Hepatocyte (in vitro differentiated cells): ENCODE data around the gene OR52H1. TPM values are rescaled to one million over a fixed set of nuclear protein-coding genes. Genes with fewer than 3 reads are reported as not detected.
A peak's percentile ranks its signal among the peaks of the same experiment; 100 is the strongest.

Source experiments
- DNase-seq: peaks from one replicate; pipeline ENCODE4 v3.0.0-alpha.2; 2016; ENCODE audit warnings: low spot score
- H2AFZ ChIP-seq: fragments of 200-600 bp; sonication (generic); 2 replicates; pipeline ENCODE4 v1.6.0; 2016; ENCODE audit warnings: antibody characterized with exemption, mild to moderate bottlenecking
- H3K27ac ChIP-seq: fragments of 200-600 bp; sonication (generic); 2 replicates; pipeline ENCODE4 v1.5.1; 2016; ENCODE audit warnings: mild to moderate bottlenecking
- H3K27me3 ChIP-seq: fragments of 200-600 bp; sonication (generic); 2 replicates; pipeline ENCODE4 v1.6.1; 2016
- H3K36me3 ChIP-seq: fragments of 200-600 bp; sonication (generic); replicated peaks from 2 replicates; pipeline ENCODE4 v1.5.1; 2016; ENCODE audit warnings: low read depth; ENCODE audit not compliant: insufficient read depth
- H3K4me1 ChIP-seq: fragments of 200-600 bp; sonication (generic); 2 replicates; pipeline ENCODE4 v1.5.1; 2016; ENCODE audit warnings: mild to moderate bottlenecking, moderate library complexity; ENCODE audit not compliant: insufficient read depth
- H3K4me2 ChIP-seq: fragments of 200-600 bp; sonication (generic); 2 replicates; pipeline ENCODE4 v1.6.0; 2016
- H3K4me3 ChIP-seq: fragments of 200-600 bp; sonication (generic); 2 replicates; pipeline ENCODE4 v1.5.1; 2016; ENCODE audit warnings: mild to moderate bottlenecking
- H3K79me2 ChIP-seq: fragments of 200-600 bp; sonication (generic); 2 replicates; pipeline ENCODE4 v1.6.0; 2017; ENCODE audit warnings: mild to moderate bottlenecking
- H3K9me2 ChIP-seq: fragments of 200-600 bp; sonication (generic); replicated peaks from 2 replicates; pipeline ENCODE4 v1.6.0; 2017; ENCODE audit warnings: mild to moderate bottlenecking; ENCODE audit not compliant: insufficient read depth
- H3K9me3 ChIP-seq: fragments of 200-600 bp; sonication (generic); 2 replicates; pipeline ENCODE4 v1.5.1; 2016; ENCODE audit warnings: low read depth, mild to moderate bottlenecking
- H4K20me1 ChIP-seq: fragments of 200-600 bp; sonication (generic); 2 replicates; pipeline ENCODE4 v1.6.0; 2016; ENCODE audit warnings: mild to moderate bottlenecking; ENCODE audit not compliant: insufficient read depth, poor library complexity, severe bottlenecking
- EZH2 ChIP-seq: fragments of 200-600 bp; sonication (generic); IDR thresholded peaks from 2 replicates; pipeline ENCODE4 v1.6.1; 2016; ENCODE audit warnings: antibody characterized with exemption, mild to moderate bottlenecking, borderline replicate concordance
- EZH2phosphoT487 ChIP-seq: fragments of 200-600 bp; sonication (generic); IDR thresholded peaks from one replicate; pipeline ENCODE4 v1.6.1; 2018; ENCODE audit warnings: antibody characterized with exemption, mild to moderate bottlenecking, low read depth, moderate library complexity; ENCODE audit not compliant: unreplicated experiment, severe bottlenecking
- WGBS: methylation state at CpG from one replicate; pipeline ENCODE4 v1.1.6; 2016; ENCODE audit warnings: low lambda C conversion rate; ENCODE audit errors: missing lambda C conversion rate; 5-methylcytosine and 5-hydroxymethylcytosine counted together
- polyA plus RNA-seq: library from polyadenylated mRNA; unstranded; fragments of >200 nt; fragmentation: Nextera tagmentation; extraction: Ambion mirVana; gene quantifications from 2 replicates; pipeline ENCODE4 v1.2.1, GENCODE V29; 2016
- total RNA-seq: library from RNA; depleted of rRNA; stranded (reverse); fragments of >200 nt; gene quantifications from 2 replicates; pipeline ENCODE4 v1.2.3, GENCODE V29; 2014
- TF ChIP-seq, protein P1 (sequence below): fragments of 200-600 bp; sonication (generic); IDR thresholded peaks from 2 replicates; pipeline ENCODE4 v1.5.1; 2016; ENCODE audit warnings: antibody characterized with exemption, mild to moderate bottlenecking; ENCODE audit not compliant: poor library complexity

The OR52H1 gene
- total RNA-seq (0.28 TPM in 1 of 2 replicates, not detected in the other), polyA plus RNA-seq (not detected in 2 replicates)

DNA sequence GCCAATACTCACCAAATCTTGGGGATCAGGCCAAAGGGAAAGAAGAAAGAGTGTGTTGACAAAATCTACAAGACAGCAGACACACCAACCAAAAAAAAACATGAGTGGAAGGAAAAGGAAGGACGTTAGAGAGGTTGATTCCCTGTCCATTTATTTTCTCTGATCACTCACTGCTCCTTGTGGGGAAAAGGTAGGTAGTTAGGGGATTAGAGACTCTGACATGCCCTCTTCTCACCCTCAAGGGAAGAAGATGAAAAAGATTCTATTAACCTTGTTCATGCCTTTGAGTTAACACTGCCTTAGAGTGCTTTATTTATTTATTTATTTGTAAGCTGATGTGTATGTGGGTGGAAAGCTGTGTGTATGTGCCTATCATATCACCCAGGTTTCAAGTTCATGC is at the start of gene OR52H1:
OR52H1 (minus strand) TSS at position 101 of the 400 bp plus-strand sequence. CDS start 3,035 bp downstream, outside the sequence.
- no peaks in the 10 kb centered on the region for H3K79me2 ChIP-seq
- no peak within 1 kb of the TSS for H3K27ac ChIP-seq
- no peaks in the 10 kb centered on the region for H3K9me3 ChIP-seq
- no peaks in the 10 kb centered on the region for H3K9me2 ChIP-seq
- no peaks in the 10 kb centered on the region for H4K20me1 ChIP-seq
- no peak within 1 kb of the TSS for H3K4me2 ChIP-seq
- H3K36me3 ChIP-seq: no peaks in the 10 kb centered on the region
- H2AFZ ChIP-seq: no peak within 1 kb of the TSS
- H3K4me1 ChIP-seq: no peaks in the 10 kb centered on the region
- DNase-seq: no peak
- no peaks in the 10 kb centered on the region for H3K27me3 ChIP-seq
- TF ChIP-seq EZH2 (no peak), EZH2phosphoT487 (no peak)
- H3K4me3 ChIP-seq: no peak within 1 kb of the TSS
- 59% methylated on average over 1 of the region's 1 CpG for WGBS

GRCh38 chr11:5597953-5598352 is 49.6 kb upstream of the OR52H1 start:
- DNase-seq: no peak
- H3K27me3 ChIP-seq: no peaks in the 10 kb centered on the region
- no peak overlapping the region for H3K27ac ChIP-seq
- WGBS: 58% methylated on average over 3 of the region's 3 CpGs
- H3K9me2 ChIP-seq: no peaks in the 10 kb centered on the region
- no peaks in the 10 kb centered on the region for H3K4me1 ChIP-seq
- no peak for TF ChIP-seq EZH2
- TF ChIP-seq EZH2phosphoT487: no peak
- TF ChIP-seq, protein P1, sequence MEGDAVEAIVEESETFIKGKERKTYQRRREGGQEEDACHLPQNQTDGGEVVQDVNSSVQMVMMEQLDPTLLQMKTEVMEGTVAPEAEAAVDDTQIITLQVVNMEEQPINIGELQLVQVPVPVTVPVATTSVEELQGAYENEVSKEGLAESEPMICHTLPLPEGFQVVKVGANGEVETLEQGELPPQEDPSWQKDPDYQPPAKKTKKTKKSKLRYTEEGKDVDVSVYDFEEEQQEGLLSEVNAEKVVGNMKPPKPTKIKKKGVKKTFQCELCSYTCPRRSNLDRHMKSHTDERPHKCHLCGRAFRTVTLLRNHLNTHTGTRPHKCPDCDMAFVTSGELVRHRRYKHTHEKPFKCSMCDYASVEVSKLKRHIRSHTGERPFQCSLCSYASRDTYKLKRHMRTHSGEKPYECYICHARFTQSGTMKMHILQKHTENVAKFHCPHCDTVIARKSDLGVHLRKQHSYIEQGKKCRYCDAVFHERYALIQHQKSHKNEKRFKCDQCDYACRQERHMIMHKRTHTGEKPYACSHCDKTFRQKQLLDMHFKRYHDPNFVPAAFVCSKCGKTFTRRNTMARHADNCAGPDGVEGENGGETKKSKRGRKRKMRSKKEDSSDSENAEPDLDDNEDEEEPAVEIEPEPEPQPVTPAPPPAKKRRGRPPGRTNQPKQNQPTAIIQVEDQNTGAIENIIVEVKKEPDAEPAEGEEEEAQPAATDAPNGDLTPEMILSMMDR: no peak
- H4K20me1 ChIP-seq: no peaks in the 10 kb centered on the region
- no peak overlapping the region for H3K4me3 ChIP-seq
- H3K9me3 ChIP-seq: no peaks in the 10 kb centered on the region
- peaks cover 5% of the 10 kb centered on the region for H3K79me2 ChIP-seq
- no peak overlapping the region for H2AFZ ChIP-seq
- no peaks in the 10 kb centered on the region for H3K36me3 ChIP-seq
- H3K4me2 ChIP-seq: peak overlapping the region; percentile 83

DNA sequence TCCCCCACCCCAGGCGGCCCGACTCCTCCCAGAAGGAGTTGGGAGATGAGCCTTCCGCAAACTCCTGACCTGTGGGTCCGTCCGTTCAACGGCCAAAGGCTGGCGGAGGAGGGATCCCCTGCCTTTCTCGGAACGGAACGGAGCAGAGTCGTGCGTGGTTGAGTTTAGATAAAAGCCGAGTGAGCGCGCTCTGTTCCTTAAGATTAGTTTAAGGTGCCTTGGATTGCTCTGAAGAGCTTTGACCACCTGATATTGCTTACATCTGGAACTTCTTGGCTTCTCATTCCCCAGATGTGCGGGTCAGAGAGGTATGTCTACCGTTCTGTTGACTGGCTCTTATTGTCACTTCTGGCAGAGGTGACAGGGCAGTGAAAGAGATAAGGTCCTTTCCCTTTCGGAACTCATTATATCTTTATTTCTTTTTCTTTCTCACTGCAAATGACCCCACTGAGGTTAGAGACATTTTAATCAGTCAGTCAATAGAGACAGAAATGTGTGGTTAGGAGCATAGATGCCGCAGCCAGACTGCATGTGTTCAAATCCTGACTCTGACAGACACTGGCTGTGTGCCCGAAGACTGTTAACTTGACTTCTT is 48.4 kb upstream of the OR52H1 start, which contains the start of gene TRIM6:
TRIM6 (plus strand) TSS at position 31 of the 595 bp plus-strand sequence; CDS start at position 292, 261 bp downstream.
- DNase-seq: peak; percentile 80
- H3K4me2 ChIP-seq: peak within 1 kb of the TSS; percentile 83
- H3K79me2 ChIP-seq: peaks cover 5% of the 10 kb centered on the region
- no peaks in the 10 kb centered on the region for H3K9me3 ChIP-seq
- H3K4me3 ChIP-seq: peak within 1 kb of the TSS; percentile 48
- peak within 1 kb of the TSS; percentile 82 for H2AFZ ChIP-seq
- no peaks in the 10 kb centered on the region for H3K36me3 ChIP-seq
- no peaks in the 10 kb centered on the region for H3K9me2 ChIP-seq
- peak within 1 kb of the TSS; percentile 66 for H3K27ac ChIP-seq
- H3K27me3 ChIP-seq: no peaks in the 10 kb centered on the region
- H3K4me1 ChIP-seq: no peaks in the 10 kb centered on the region
- 9% methylated on average over 20 of the region's 20 CpGs for WGBS
- TF ChIP-seq, protein P1: no peak
- TF ChIP-seq EZH2 (no peak), EZH2phosphoT487 (no peak)
- H4K20me1 ChIP-seq: no peaks in the 10 kb centered on the region

- WGBS: 92% methylated on average over 1 of the region's 1 CpG
- Histone ChIP-seq H3K4me2 (no peak overlapping the region), H3K4me3 (no peak overlapping the region), H3K36me3 (no peaks in the 10 kb centered on the region), H3K27me3 (no peaks in the 10 kb centered on the region), H4K20me1 (no peaks in the 10 kb centered on the region), H3K9me3 (no peaks in the 10 kb centered on the region), H3K9me2 (no peaks in the 10 kb centered on the region), H3K27ac (no peak overlapping the region), H3K79me2 (no peaks in the 10 kb centered on the region), H2AFZ (no peak overlapping the region), H3K4me1 (no peaks in the 10 kb centered on the region)
- TF ChIP-seq EZH2: no peak
- TF ChIP-seq EZH2phosphoT487: no peak
- TF ChIP-seq, protein P1: no peak
- no peak for DNase-seq
These were observed 44.8 kb upstream of the OR52H1 start for GRCh38 chr11:5593146-5593545.
